Endothelial cell of umbilical vein (primary cell): ENCODE data around the gene CLCN4.

Experiments
- EZH2 ChIP-seq: IDR thresholded peaks from 2 replicates; pipeline ENCODE4 v1.6.1; 2012; ENCODE audit warnings: borderline replicate concordance, low read depth, mild to moderate bottlenecking, moderate library complexity, low read length, inconsistent platforms; ENCODE audit not compliant: severe bottlenecking
- JUN ChIP-seq: IDR thresholded peaks from 2 replicates; pipeline ENCODE4 v1.6.1; 2011; ENCODE audit warnings: borderline replicate concordance, low read depth; ENCODE audit not compliant: insufficient read length, insufficient read depth
- MYC ChIP-seq: IDR thresholded peaks from one replicate; pipeline ENCODE4 v1.6.1; 2011; ENCODE audit warnings: mild to moderate bottlenecking, low read depth, low read length
- POLR2A ChIP-seq: IDR thresholded peaks from 2 replicates; pipeline ENCODE4 v1.6.1; 2012; ENCODE audit warnings: low read depth, mild to moderate bottlenecking, control low read depth, low read length
- TF ChIP-seq, protein P1 (sequence below), 2 donors: IDR thresholded peaks; 1 replicate in 1 of 2; 2 replicates in 1 of 2; pipeline ENCODE4 v1.5.1; 2011; ENCODE audit warnings: low read length in 2 of 2, mild to moderate bottlenecking in 2 of 2, moderate library complexity in 2 of 2, control low read depth in 1 of 2, inconsistent platforms in 1 of 2, low read depth in 1 of 2; ENCODE audit not compliant: insufficient read depth in 1 of 2; ENCODE audit errors: extremely low read depth in 1 of 2

DNA sequence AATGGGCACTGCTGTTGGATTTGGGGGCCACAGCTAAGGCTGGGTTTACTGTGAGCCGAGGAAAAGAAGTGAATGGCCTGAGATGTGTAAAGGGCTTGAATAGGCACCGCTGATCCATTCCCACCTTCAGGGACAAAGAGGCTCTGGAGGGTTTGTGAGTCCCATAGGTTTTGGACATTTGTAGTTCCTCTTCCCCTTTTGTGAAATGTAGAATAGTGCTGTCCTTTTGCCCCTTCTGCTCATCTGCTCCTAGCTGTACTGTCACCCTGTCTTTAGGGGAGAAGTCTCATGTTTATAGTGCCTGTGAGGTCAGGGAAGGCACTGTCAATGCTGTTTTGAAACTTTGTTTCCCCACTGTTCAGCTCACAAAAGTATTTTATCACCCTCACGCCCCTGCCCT is 26.4 kb upstream of the CLCN4 start:
- TF ChIP-seq, protein P1, sequence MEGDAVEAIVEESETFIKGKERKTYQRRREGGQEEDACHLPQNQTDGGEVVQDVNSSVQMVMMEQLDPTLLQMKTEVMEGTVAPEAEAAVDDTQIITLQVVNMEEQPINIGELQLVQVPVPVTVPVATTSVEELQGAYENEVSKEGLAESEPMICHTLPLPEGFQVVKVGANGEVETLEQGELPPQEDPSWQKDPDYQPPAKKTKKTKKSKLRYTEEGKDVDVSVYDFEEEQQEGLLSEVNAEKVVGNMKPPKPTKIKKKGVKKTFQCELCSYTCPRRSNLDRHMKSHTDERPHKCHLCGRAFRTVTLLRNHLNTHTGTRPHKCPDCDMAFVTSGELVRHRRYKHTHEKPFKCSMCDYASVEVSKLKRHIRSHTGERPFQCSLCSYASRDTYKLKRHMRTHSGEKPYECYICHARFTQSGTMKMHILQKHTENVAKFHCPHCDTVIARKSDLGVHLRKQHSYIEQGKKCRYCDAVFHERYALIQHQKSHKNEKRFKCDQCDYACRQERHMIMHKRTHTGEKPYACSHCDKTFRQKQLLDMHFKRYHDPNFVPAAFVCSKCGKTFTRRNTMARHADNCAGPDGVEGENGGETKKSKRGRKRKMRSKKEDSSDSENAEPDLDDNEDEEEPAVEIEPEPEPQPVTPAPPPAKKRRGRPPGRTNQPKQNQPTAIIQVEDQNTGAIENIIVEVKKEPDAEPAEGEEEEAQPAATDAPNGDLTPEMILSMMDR (IDR thresholded peaks at IDR 0.05; ENCODE audit: extremely low read depth in 1 of 2, insufficient read depth in 1 of 2, low read depth in 1 of 2, low read length in 2 of 2): no peak
- TF ChIP-seq EZH2 (no peak), POLR2A (no peak), JUN (no peak), MYC (no peak)
